Measurements from ENCODE around the gene ADAMTSL4. TPM values are rescaled to one million over a fixed set of nuclear protein-coding genes. Genes with fewer than 3 reads are reported as not detected.
A peak's percentile ranks its signal among the peaks of the same experiment; 100 is the strongest.

The ADAMTSL4 gene
- total and polyA plus RNA-seq, 9 of the 15 experiments (the other 6 are each of a cell fraction or from before 2014, with no cell fraction given): 12.7 to 212 (median 35.6) TPM

DNA sequence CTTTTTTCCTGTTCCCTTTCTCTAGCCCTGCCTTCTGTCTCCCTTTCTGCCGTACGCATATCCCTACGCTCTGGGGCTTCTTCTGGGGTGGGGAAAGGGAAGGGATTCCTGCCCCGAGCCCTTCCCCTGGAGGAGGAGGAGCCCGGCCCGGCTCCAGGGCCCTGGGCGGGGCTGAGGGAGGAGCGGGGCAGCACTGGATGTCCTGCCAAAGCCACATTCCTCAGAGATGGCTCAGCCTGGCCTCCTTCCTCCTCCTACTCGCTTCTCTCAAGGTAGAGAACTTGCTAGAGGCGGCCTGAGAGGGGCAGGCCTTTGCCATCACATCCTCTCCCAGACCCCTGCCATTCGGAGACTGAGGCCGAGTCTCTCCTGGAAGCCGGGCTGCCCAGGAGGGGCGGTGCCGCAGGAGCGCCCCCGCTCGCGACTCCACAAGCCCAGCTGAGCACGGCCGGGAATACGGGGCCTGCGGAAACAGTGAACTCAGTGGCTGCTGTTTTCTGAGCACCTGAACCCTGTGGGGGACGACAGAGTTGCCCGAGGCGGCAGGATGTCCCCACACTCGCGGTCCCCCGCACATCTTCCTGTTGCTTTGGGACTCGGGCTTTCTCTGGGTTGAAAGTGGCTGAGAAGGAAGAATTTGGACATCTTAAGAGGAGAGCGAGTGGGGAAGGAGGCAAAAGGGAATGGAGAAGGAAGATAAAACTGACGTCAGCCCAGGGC, 12.2 kb downstream of the ADAMTSL4 start (continued):
- TF ChIP-seq ZBTB34 (CRISPR knock-in tag; IDR thresholded peaks at IDR 0.05): no peak
- TF ChIP-seq GABPB1 (CRISPR knock-in tag; IDR thresholded peaks at IDR 0.05): peak; percentile 42; the same call in 1 of the 2 replicates
- TF ChIP-seq HNRNPH1 (optimal IDR thresholded peaks at IDR 0.05; ENCODE audit: low read depth, low read length): no peak
- no peak for TF ChIP-seq CHD1 (IDR thresholded peaks at IDR 0.05; ENCODE audit: low read length)
- TF ChIP-seq KDM4B (IDR thresholded peaks at IDR 0.05; ENCODE audit: borderline replicate concordance in 2 of 2, low read depth in 1 of 2): 0 out of 4 replicates have a peak, but pooled peaks of 1 of the 2 experiments have one; percentile 17
- TF ChIP-seq MBD1 (CRISPR knock-in tag; IDR thresholded peaks at IDR 0.05): no peak
- no peak for TF ChIP-seq ZNF77 (CRISPR knock-in tag; IDR thresholded peaks at IDR 0.05)
- no peak for TF ChIP-seq SMARCB1 (IDR thresholded peaks at IDR 0.05; ENCODE audit: insufficient read length, low read depth)
- no peak for TF ChIP-seq DIDO1 (tag; IDR thresholded peaks at IDR 0.05; ENCODE audit: low read depth)
- TF ChIP-seq CBFA2T2 (conservative IDR thresholded peaks at IDR 0.05): no peak
- no peak; the same call in none of the 2 replicates for TF ChIP-seq SMAD4 (CRISPR knock-in tag; conservative IDR thresholded peaks at IDR 0.05)
- TF ChIP-seq MTA3 (IDR thresholded peaks at IDR 0.05; ENCODE audit: borderline replicate concordance): peak; percentile 43; the same call in 1 of the 2 replicates
- TF ChIP-seq MAFK (IDR thresholded peaks at IDR 0.05; ENCODE audit: low read length): no peak
- TF ChIP-seq CEBPB (tag; IDR thresholded peaks at IDR 0.05): no peak
- TF ChIP-seq ZNF57 (CRISPR knock-in tag; IDR thresholded peaks at IDR 0.05): no peak
- TF ChIP-seq, protein P1, sequence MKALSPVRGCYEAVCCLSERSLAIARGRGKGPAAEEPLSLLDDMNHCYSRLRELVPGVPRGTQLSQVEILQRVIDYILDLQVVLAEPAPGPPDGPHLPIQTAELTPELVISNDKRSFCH (CRISPR knock-in tag; IDR thresholded peaks at IDR 0.05): no peak
- TF ChIP-seq, protein P1 (tag; IDR thresholded peaks at IDR 0.05): no peak
- no peak for TF ChIP-seq ZFPM2 (CRISPR knock-in tag; IDR thresholded peaks at IDR 0.05)
- no peak for TF ChIP-seq HES1 (IDR thresholded peaks at IDR 0.05; ENCODE audit: low read depth)
- TF ChIP-seq RBM34 (IDR thresholded peaks at IDR 0.05; ENCODE audit: borderline replicate concordance, insufficient read depth, low read length): no peak
- TF ChIP-seq PREB (CRISPR knock-in tag; IDR thresholded peaks at IDR 0.05): 0 out of 2 replicates have a peak, but pooled peaks have one; percentile 73
- TF ChIP-seq IRF9 (tag; IDR thresholded peaks at IDR 0.05): no peak
- no peak for TF ChIP-seq ZNF586 (CRISPR knock-in tag; conservative IDR thresholded peaks at IDR 0.05)

All from K562 (cell line).